Stomach (tissue), 9 donors: ENCODE measurements around the gene ZMAT5. TPM values are rescaled to one million over a fixed set of nuclear protein-coding genes. Genes with fewer than 3 reads are reported as not detected.

ENCODE experiments used
- DNase-seq, 2 donors: peaks; one replicate each; pipeline versions ENCODE4 v3.0.0 to v3.0.0-alpha.2; 2013 to 2019
- H3K27ac ChIP-seq, 5 donors: fragments of 200-600 bp in 4 of 5; sonication (generic) in 4 of 5; one replicate each; pipeline ENCODE4 v1.5.1; 2013 to 2019; ENCODE audit warnings: mild to moderate bottlenecking in 1 of 5, moderate library complexity in 1 of 5
- H3K27me3 ChIP-seq, 3 donors: fragments of 200-600 bp; sonication (generic); one replicate each; pipeline ENCODE4 v1.5.1; 2017 to 2019; ENCODE audit warnings: mixed run types in 1 of 3
- H3K36me3 ChIP-seq, 4 donors: fragments of 200-600 bp; sonication (generic); 1 replicate in 3 of 4; 2 replicates in 1 of 4; pipeline ENCODE4 v1.5.1; 2016 to 2019
- H3K4me1 ChIP-seq, 4 donors: fragments of 200-600 bp; sonication (generic); one replicate each; pipeline ENCODE4 v1.5.1; 2016 to 2019
- H3K4me3 ChIP-seq, 4 donors: fragments of 200-600 bp; sonication (generic) in 3 of 4; one replicate each; pipeline ENCODE4 v1.5.1; 2016 to 2019; ENCODE audit warnings: mild to moderate bottlenecking in 1 of 4
- H3K9me3 ChIP-seq, 4 donors: fragments of 200-600 bp; sonication (generic); one replicate each; pipeline ENCODE4 v1.5.1; 2016 to 2019
- EP300 ChIP-seq: sonication (generic); formaldehyde crosslinking; IDR thresholded peaks from one replicate; pipeline ENCODE4 v1.6.1; 2017; ENCODE audit warnings: antibody characterized with exemption
- POLR2A ChIP-seq, 4 donors: fragments of 450-650 bp; IDR thresholded peaks; one replicate each; pipeline ENCODE4 v1.6.1; 2016; ENCODE audit warnings: antibody characterized with exemption in 4 of 4, control low read depth in 2 of 4, mild to moderate bottlenecking in 1 of 4, moderate library complexity in 1 of 4
- POLR2AphosphoS5 ChIP-seq, 3 donors: sonication (generic); formaldehyde crosslinking; IDR thresholded peaks; one replicate each; pipeline ENCODE4 v1.6.1; 2016; ENCODE audit warnings: antibody characterized with exemption in 3 of 3
- WGBS, 5 donors: extraction: QIAGEN DNeasy Blood & Tissue Kit in 3 of 5; methylation state at CpG; one replicate each; pipeline versions ENCODE4 v1.1.5 to v1.1.7; 2013 to 2018; 5-methylcytosine and 5-hydroxymethylcytosine counted together
- intact Hi-C: fragments of 100-400 bp; cut with DNase I; formaldehyde crosslinking; loops from one replicate; pipeline ENCODE4 v1.15.1; 2023; ENCODE audit warnings: low total_unique reads
- polyA plus RNA-seq, 3 donors: library from polyadenylated mRNA; stranded (reverse); fragments of 200-250 nt; gene quantifications; one replicate each; pipeline ENCODE4 v1.2.3, GENCODE V29; 2013
- total RNA-seq, 5 donors: library from RNA; depleted of rRNA; stranded (reverse); fragments of >200 nt; gene quantifications; one replicate each; pipeline versions ENCODE4 v1.1.0 to v1.2.3, GENCODE V29; 2014 to 2016
- TF ChIP-seq, protein P1 (sequence below), 7 experiments: fragments of 450-650 bp in 4 of 7; fragments of 200-600 bp in 3 of 7; sonication (generic) in 3 of 7; IDR thresholded peaks; one replicate each; pipeline ENCODE4 v1.5.1; 2016 to 2019; ENCODE audit warnings: antibody characterized with exemption in 7 of 7, control low read depth in 2 of 7, mild to moderate bottlenecking in 1 of 7
- donor health status: healthy with polysubstance abuse.
- donor health status: Bipolar disorder and iron deficiency.
- donor health status: healthy.

ZMAT5 gene
- total and polyA plus RNA-seq, 8 donors, result 0.58 to 37.9 (median 14.8) TPM

DNA sequence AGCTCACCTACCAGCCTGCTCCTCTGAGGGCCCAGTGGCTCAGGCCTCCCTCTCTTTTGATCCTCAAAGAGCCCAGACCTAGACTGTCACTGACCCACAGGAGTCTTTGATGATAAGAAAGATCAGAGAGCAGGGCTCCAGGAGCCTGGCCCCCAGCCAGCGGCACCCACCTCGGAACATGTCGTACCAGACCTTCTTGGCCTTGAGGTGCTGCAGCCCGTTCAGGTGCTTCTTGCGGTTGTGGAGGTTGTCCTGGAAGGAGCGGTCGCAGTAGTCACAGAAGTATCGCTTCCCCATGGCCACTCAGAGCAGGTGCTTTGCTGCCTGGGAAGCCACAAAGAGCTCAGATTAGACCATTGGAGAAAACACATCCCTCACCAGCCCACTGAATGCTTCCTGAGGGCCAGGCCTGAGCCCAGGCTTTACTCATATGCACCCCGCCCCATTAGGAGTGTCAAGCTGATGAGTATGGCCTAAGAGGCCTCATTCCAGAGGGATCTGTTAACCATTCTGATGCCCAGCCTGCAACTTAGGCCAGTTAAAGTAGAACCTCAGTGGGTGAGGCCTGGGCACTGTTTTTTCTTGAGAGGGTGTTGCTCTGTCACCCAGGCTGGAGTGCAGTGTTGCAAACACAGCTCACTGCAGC lies 18.4 kb downstream of the ZMAT5 start:
- Histone ChIP-seq H3K36me3 (peaks cover 18 to 78% (median 65%) of the 10 kb centered on the region in 4 donors), H3K4me1 (no peaks in the 10 kb centered on the region), H3K27ac (no peak overlapping the region), H3K9me3 (no peaks in the 10 kb centered on the region), H3K4me3 (no peak overlapping the region), H3K27me3 (no peaks in the 10 kb centered on the region)
- intact Hi-C loops, result no loop called here
- 83 to 94% (median 85%) methylated on average over 7 to 9 of the region's 9 CpGs for WGBS, 5 donors
- DNase-seq, result no peak
- TF ChIP-seq EP300, result no peak
- TF ChIP-seq, protein P1, sequence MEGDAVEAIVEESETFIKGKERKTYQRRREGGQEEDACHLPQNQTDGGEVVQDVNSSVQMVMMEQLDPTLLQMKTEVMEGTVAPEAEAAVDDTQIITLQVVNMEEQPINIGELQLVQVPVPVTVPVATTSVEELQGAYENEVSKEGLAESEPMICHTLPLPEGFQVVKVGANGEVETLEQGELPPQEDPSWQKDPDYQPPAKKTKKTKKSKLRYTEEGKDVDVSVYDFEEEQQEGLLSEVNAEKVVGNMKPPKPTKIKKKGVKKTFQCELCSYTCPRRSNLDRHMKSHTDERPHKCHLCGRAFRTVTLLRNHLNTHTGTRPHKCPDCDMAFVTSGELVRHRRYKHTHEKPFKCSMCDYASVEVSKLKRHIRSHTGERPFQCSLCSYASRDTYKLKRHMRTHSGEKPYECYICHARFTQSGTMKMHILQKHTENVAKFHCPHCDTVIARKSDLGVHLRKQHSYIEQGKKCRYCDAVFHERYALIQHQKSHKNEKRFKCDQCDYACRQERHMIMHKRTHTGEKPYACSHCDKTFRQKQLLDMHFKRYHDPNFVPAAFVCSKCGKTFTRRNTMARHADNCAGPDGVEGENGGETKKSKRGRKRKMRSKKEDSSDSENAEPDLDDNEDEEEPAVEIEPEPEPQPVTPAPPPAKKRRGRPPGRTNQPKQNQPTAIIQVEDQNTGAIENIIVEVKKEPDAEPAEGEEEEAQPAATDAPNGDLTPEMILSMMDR (IDR thresholded peaks at IDR 0.05), result no peak
- no peak for TF ChIP-seq POLR2A (IDR thresholded peaks at IDR 0.05)
- no peak for TF ChIP-seq POLR2AphosphoS5 (IDR thresholded peaks at IDR 0.05)

DNA sequence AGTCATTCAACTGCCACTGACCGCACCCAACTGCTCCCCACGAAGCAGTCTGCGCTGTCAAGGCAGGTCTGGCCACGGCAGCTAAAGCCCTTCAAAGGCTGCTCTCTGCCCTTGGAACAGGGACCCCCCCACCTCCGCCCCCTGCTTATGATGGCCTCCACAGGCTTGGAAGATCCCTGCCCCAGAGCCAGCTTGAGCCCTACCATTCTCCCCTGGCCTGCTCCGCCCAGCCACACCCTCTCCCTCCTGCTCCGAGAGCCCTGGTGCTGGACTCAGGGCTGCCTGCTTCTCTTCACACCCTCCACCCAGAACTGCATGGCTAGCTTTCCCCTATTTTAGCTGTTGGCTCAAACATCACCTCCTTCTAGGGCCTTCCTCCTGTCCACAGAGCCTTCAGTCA lies 19.0 kb downstream of the ZMAT5 start:
- WGBS, 5 donors, result 86 to 94% (median 93%) methylated on average over 6 to 7 of the region's 7 CpGs
- Histone ChIP-seq H3K4me3 (no peak overlapping the region), H3K27me3 (no peaks in the 10 kb centered on the region), H3K27ac (no peak overlapping the region), H3K9me3 (no peaks in the 10 kb centered on the region), H3K36me3 (peaks cover 17 to 78% (median 63%) of the 10 kb centered on the region in 4 donors), H3K4me1 (no peaks in the 10 kb centered on the region)
- no peak for DNase-seq
- intact Hi-C loops, result no loop called here
- TF ChIP-seq, protein P1 (IDR thresholded peaks at IDR 0.05), result no peak
- TF ChIP-seq EP300 (no peak), POLR2AphosphoS5 (IDR thresholded peaks at IDR 0.05) (no peak), POLR2A (IDR thresholded peaks at IDR 0.05) (no peak)

DNA sequence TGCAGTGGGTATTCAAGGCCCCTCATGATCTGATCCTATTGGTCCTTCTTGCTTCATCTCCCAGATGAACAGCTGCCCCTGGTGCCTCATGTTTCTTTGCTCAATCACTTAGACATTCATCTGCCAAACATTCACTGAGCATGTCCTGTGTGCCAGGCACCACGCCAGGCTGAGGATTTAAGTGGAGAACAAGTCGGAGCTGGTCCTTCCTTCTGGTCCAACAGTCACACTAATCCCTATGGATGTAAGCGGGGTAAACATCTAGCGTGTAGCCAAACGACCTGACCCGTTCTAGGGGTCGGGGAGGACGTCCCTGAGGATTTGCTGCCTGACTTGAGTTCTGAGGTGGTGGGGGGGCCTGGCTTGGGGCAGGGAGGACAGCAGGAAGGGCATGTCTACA lies 21.9 kb downstream of the ZMAT5 start:
- DNase-seq, result peak; percentile 35 to 57
- Histone ChIP-seq H3K27me3 (no peaks in the 10 kb centered on the region), H3K27ac (no peak overlapping the region), H3K36me3 (peaks cover 17 to 90% (median 78%) of the 10 kb centered on the region in 4 donors), H3K4me3 (no peak overlapping the region), H3K9me3 (no peaks in the 10 kb centered on the region), H3K4me1 (no peaks in the 10 kb centered on the region)
- no peak for TF ChIP-seq EP300
- TF ChIP-seq, protein P1 (IDR thresholded peaks at IDR 0.05), result no peak
- TF ChIP-seq POLR2AphosphoS5 (IDR thresholded peaks at IDR 0.05), result no peak
- no peak for TF ChIP-seq POLR2A (IDR thresholded peaks at IDR 0.05)
- intact Hi-C loops, result no loop called here
- 58 to 73% (median 69%) methylated on average over 8 of the region's 8 CpGs for WGBS, 5 donors

DNA sequence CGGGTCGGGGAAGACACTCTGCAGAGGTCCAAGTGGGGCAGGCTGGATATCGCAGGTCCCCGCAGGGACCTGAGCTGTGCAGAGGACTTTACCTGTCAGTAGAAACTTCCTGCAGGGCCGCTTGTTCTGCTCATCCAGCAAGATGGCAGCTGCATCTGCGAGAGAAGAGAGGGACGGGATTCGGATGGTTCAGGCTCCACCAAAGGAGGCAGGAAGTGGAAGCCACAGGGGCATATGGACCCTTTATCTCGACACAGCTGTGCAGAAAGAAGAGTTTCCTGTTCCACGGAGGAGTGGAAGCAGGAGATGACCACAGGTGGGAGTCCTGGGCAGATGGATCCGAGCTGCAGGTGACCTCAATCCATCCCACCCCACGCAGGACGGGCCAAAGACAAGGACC lies 24.5 kb downstream of the ZMAT5 start:
- no peak overlapping the region for H3K27ac ChIP-seq
- H3K4me1 ChIP-seq, result no peaks in the 10 kb centered on the region
- DNase-seq, result no peak
- intact Hi-C loops, result no loop called here
- WGBS, 5 donors, result 78 to 84% (median 82%) methylated on average over 11 to 13 of the region's 13 CpGs
- H3K9me3 ChIP-seq, result no peaks in the 10 kb centered on the region
- no peaks in the 10 kb centered on the region for H3K27me3 ChIP-seq
- H3K36me3 ChIP-seq, result peaks cover 7 to 100% (median 89%) of the 10 kb centered on the region in 4 donors
- TF ChIP-seq POLR2A (IDR thresholded peaks at IDR 0.05), result no peak
- TF ChIP-seq EP300, result no peak
- TF ChIP-seq, protein P1 (IDR thresholded peaks at IDR 0.05), result no peak
- no peak for TF ChIP-seq POLR2AphosphoS5 (IDR thresholded peaks at IDR 0.05)
- H3K4me3 ChIP-seq, result no peak overlapping the region
